Endodermal cell (in vitro differentiated cells): ENCODE results near the gene EIF2B4. TPM values are rescaled to one million over a fixed set of nuclear protein-coding genes. Genes with fewer than 3 reads are reported as not detected.

ENCODE experiments used
- DNase-seq: peaks from one replicate; pipeline ENCODE4 v3.0.0-alpha.2; 2017
- H3K27ac ChIP-seq: 2 replicates; pipeline ENCODE4 v1.5.1; 2013; ENCODE audit warnings: mild to moderate bottlenecking, low read depth, low read length, moderate library complexity
- H3K27me3 ChIP-seq: 2 replicates; pipeline ENCODE4 v1.6.1; 2013; ENCODE audit warnings: mild to moderate bottlenecking, low read length, moderate library complexity; ENCODE audit not compliant: insufficient read depth, control insufficient read depth, poor library complexity, severe bottlenecking
- H3K36me3 ChIP-seq: 2 replicates; pipeline ENCODE4 v1.7.0; 2013; ENCODE audit warnings: mild to moderate bottlenecking, low read length, moderate library complexity; ENCODE audit not compliant: control insufficient read depth, insufficient read depth
- H3K4me1 ChIP-seq: one replicate; pipeline ENCODE4 v1.7.0; 2013; ENCODE audit warnings: low read length; ENCODE audit not compliant: control insufficient read depth, insufficient read depth
- H3K4me3 ChIP-seq: 2 replicates; pipeline ENCODE4 v1.5.1; 2013; ENCODE audit warnings: mild to moderate bottlenecking, low read length, moderate library complexity
- H3K9ac ChIP-seq: 2 replicates; pipeline ENCODE4 v1.6.1; 2013; ENCODE audit warnings: mild to moderate bottlenecking, low read length, moderate library complexity; ENCODE audit not compliant: poor library complexity, severe bottlenecking; ENCODE audit errors: extremely low read depth
- H3K9me3 ChIP-seq: 2 replicates; pipeline ENCODE4 v1.6.1; 2013; ENCODE audit warnings: mild to moderate bottlenecking, low read length, moderate library complexity; ENCODE audit not compliant: control insufficient read depth
- H3K27ac Mint-ChIP-seq: 2 replicates; pipeline ENCODE4 v1.8.0; 2020; ENCODE audit warnings: mixed read lengths
- H3K27me3 Mint-ChIP-seq: 2 replicates; pipeline ENCODE4 v1.8.0; 2021; ENCODE audit warnings: mild to moderate bottlenecking, mixed read lengths; ENCODE audit not compliant: insufficient read depth
- H3K36me3 Mint-ChIP-seq: 2 replicates; pipeline ENCODE4 v1.8.0; 2020; ENCODE audit warnings: low read depth, mixed read lengths
- H3K4me1 Mint-ChIP-seq: 2 replicates; pipeline ENCODE4 v1.8.0; 2020; ENCODE audit warnings: mixed read lengths
- H3K4me3 Mint-ChIP-seq: 2 replicates; pipeline ENCODE4 v1.8.0; 2020; ENCODE audit warnings: mild to moderate bottlenecking, moderate library complexity, mixed read lengths
- H3K9me3 Mint-ChIP-seq: 2 replicates; pipeline ENCODE4 v1.8.0; 2020; ENCODE audit warnings: mild to moderate bottlenecking, mixed read lengths
- CTCF ChIP-seq: fragments of 200-600 bp; sonication (generic); conservative IDR thresholded peaks from 2 replicates; pipeline ENCODE4 v1.5.0; 2021; ENCODE audit warnings: antibody characterized with exemption, mild to moderate bottlenecking
- WGBS, 2 experiments: methylation state at CpG; one replicate each; pipeline versions ENCODE4 v1.1.5 to v1.1.7; 2013; ENCODE audit warnings: missing lambda C conversion rate in 2 of 2, mixed read lengths in 1 of 2; ENCODE audit not compliant: insufficient coverage in 1 of 2, insufficient read length in 1 of 2; 5-methylcytosine and 5-hydroxymethylcytosine counted together
- total RNA-seq, 2 donors: library from RNA; stranded (reverse); fragmentation: NEBNext Ultra II Directional in 1 of 2; extraction: Animal tissue kit (Norgen Biotek cat#: 25700) in 1 of 2; gene quantifications; 2 replicates in 1 of 2; 3 replicates in 1 of 2; pipeline ENCODE4 v1.2.1, GENCODE V29; 2021

Gene EIF2B4
- total RNA-seq, 2 donors from 2014 or later, result 56.7 to 58.6 TPM

- no peak overlapping the region for H3K4me3 ChIP-seq
- no peak overlapping the region for H3K27ac ChIP-seq
- no peak for DNase-seq
- no peak for TF ChIP-seq CTCF
- no peak overlapping the region for H3K9ac ChIP-seq
- no peaks in the 10 kb centered on the region for H3K4me1 ChIP-seq
- Mint-ChIP-seq H3K4me1 (peaks cover 3% of the 10 kb centered on the region), H3K4me3 (no peak overlapping the region), H3K9me3 (peaks cover 7% of the 10 kb centered on the region), H3K27me3 (peaks cover 1% of the 10 kb centered on the region), H3K27ac (no peak overlapping the region), H3K36me3 (peaks cover 2% of the 10 kb centered on the region)
- H3K36me3 ChIP-seq, result no peaks in the 10 kb centered on the region
- no peaks in the 10 kb centered on the region for H3K9me3 ChIP-seq
- 81 to 92% methylated on average over 6 to 7 of the region's 9 CpGs for WGBS, 2 experiments
- H3K27me3 ChIP-seq, result peaks cover 9% of the 10 kb centered on the region
Observed at GRCh38 chr2:27412419-27413152, 42.4 kb upstream of the EIF2B4 start.

GRCh38 chr2:27409321-27410073 is 39.4 kb upstream of the EIF2B4 start, which contains the start of gene PPM1G:
Gene PPM1G, minus strand, starts transcription at chr2:27409591. Its CDS starts 169 bp downstream, at chr2:27409422.
- peaks cover 20% of the 10 kb centered on the region for H3K36me3 Mint-ChIP-seq
- DNase-seq, result peak; percentile 98
- H3K27ac ChIP-seq, result peak within 1 kb of the TSS; percentile 84
- H3K9me3 Mint-ChIP-seq, result peaks cover 7% of the 10 kb centered on the region
- peaks cover 12% of the 10 kb centered on the region for H3K4me1 Mint-ChIP-seq
- 4 to 5% methylated on average over 51 to 82 of the region's 82 CpGs for WGBS, 2 experiments
- no peaks in the 10 kb centered on the region for H3K4me1 ChIP-seq
- H3K27me3 ChIP-seq, result peaks cover 9% of the 10 kb centered on the region
- peak within 1 kb of the TSS; percentile 80 for H3K9ac ChIP-seq
- H3K27me3 Mint-ChIP-seq, result peaks cover 1% of the 10 kb centered on the region
- peaks cover 13% of the 10 kb centered on the region for H3K36me3 ChIP-seq
- peak within 1 kb of the TSS; percentile 78 for H3K4me3 Mint-ChIP-seq
- TF ChIP-seq CTCF, result no peak
- H3K9me3 ChIP-seq, result no peaks in the 10 kb centered on the region
- peak within 1 kb of the TSS; percentile 84 for H3K27ac Mint-ChIP-seq
- peak within 1 kb of the TSS; percentile 94 for H3K4me3 ChIP-seq

GRCh38 chr2:27408601-27409320 is 38.6 kb upstream of the EIF2B4 start:
- Histone ChIP-seq H3K36me3 (peaks cover 14% of the 10 kb centered on the region), H3K4me1 (no peaks in the 10 kb centered on the region), H3K27ac (peak overlapping the region; percentile 84), H3K4me3 (peak overlapping the region; percentile 94), H3K9ac (peak overlapping the region; percentile 80), H3K9me3 (no peaks in the 10 kb centered on the region), H3K27me3 (peaks cover 9% of the 10 kb centered on the region)
- Mint-ChIP-seq H3K4me3 (peak overlapping the region; percentile 78), H3K27me3 (peaks cover 1% of the 10 kb centered on the region), H3K9me3 (peaks cover 7% of the 10 kb centered on the region), H3K36me3 (peaks cover 23% of the 10 kb centered on the region), H3K27ac (peak overlapping the region; percentile 83), H3K4me1 (peaks cover 12% of the 10 kb centered on the region)
- no peak for DNase-seq
- no peak for TF ChIP-seq CTCF
- 0% methylated on average over 15 to 33 of the region's 33 CpGs for WGBS, 2 experiments
